Endodermal cell (in vitro differentiated cells): ENCODE data around the gene COLEC12. TPM values are rescaled to one million over a fixed set of nuclear protein-coding genes. Genes with fewer than 3 reads are reported as not detected.
A peak's percentile ranks its signal among the peaks of the same experiment; 100 is the strongest.

ENCODE experiments used
- DNase-seq: peaks from one replicate; pipeline ENCODE4 v3.0.0-alpha.2; 2017
- H3K27ac ChIP-seq: 2 replicates; pipeline ENCODE4 v1.5.1; 2013; ENCODE audit warnings: mild to moderate bottlenecking, low read depth, low read length, moderate library complexity
- H3K27me3 ChIP-seq: 2 replicates; pipeline ENCODE4 v1.6.1; 2013; ENCODE audit warnings: mild to moderate bottlenecking, low read length, moderate library complexity; ENCODE audit not compliant: insufficient read depth, control insufficient read depth, poor library complexity, severe bottlenecking
- H3K36me3 ChIP-seq: 2 replicates; pipeline ENCODE4 v1.7.0; 2013; ENCODE audit warnings: mild to moderate bottlenecking, low read length, moderate library complexity; ENCODE audit not compliant: control insufficient read depth, insufficient read depth
- H3K4me1 ChIP-seq: one replicate; pipeline ENCODE4 v1.7.0; 2013; ENCODE audit warnings: low read length; ENCODE audit not compliant: control insufficient read depth, insufficient read depth
- H3K4me3 ChIP-seq: 2 replicates; pipeline ENCODE4 v1.5.1; 2013; ENCODE audit warnings: mild to moderate bottlenecking, low read length, moderate library complexity
- H3K9ac ChIP-seq: 2 replicates; pipeline ENCODE4 v1.6.1; 2013; ENCODE audit warnings: mild to moderate bottlenecking, low read length, moderate library complexity; ENCODE audit not compliant: poor library complexity, severe bottlenecking; ENCODE audit errors: extremely low read depth
- H3K9me3 ChIP-seq: 2 replicates; pipeline ENCODE4 v1.6.1; 2013; ENCODE audit warnings: mild to moderate bottlenecking, low read length, moderate library complexity; ENCODE audit not compliant: control insufficient read depth
- H3K27ac Mint-ChIP-seq: 2 replicates; pipeline ENCODE4 v1.8.0; 2020; ENCODE audit warnings: mixed read lengths
- H3K27me3 Mint-ChIP-seq: 2 replicates; pipeline ENCODE4 v1.8.0; 2021; ENCODE audit warnings: mild to moderate bottlenecking, mixed read lengths; ENCODE audit not compliant: insufficient read depth
- H3K36me3 Mint-ChIP-seq: 2 replicates; pipeline ENCODE4 v1.8.0; 2020; ENCODE audit warnings: low read depth, mixed read lengths
- H3K4me1 Mint-ChIP-seq: 2 replicates; pipeline ENCODE4 v1.8.0; 2020; ENCODE audit warnings: mixed read lengths
- H3K4me3 Mint-ChIP-seq: 2 replicates; pipeline ENCODE4 v1.8.0; 2020; ENCODE audit warnings: mild to moderate bottlenecking, moderate library complexity, mixed read lengths
- H3K9me3 Mint-ChIP-seq: 2 replicates; pipeline ENCODE4 v1.8.0; 2020; ENCODE audit warnings: mild to moderate bottlenecking, mixed read lengths
- WGBS, 2 experiments: methylation state at CpG; one replicate each; pipeline versions ENCODE4 v1.1.5 to v1.1.7; 2013; ENCODE audit warnings: missing lambda C conversion rate in 2 of 2, mixed read lengths in 1 of 2; ENCODE audit not compliant: insufficient coverage in 1 of 2, insufficient read length in 1 of 2; 5-methylcytosine and 5-hydroxymethylcytosine counted together
- total RNA-seq, 2 donors: library from RNA; stranded (reverse); fragmentation: NEBNext Ultra II Directional in 1 of 2; extraction: Animal tissue kit (Norgen Biotek cat#: 25700) in 1 of 2; gene quantifications; 2 replicates in 1 of 2; 3 replicates in 1 of 2; pipeline ENCODE4 v1.2.1, GENCODE V29; 2021
- TF ChIP-seq, protein P1 (sequence below): fragments of 200-600 bp; sonication (generic); conservative IDR thresholded peaks from 2 replicates; pipeline ENCODE4 v1.5.0; 2021; ENCODE audit warnings: antibody characterized with exemption, mild to moderate bottlenecking

COLEC12 gene
- total RNA-seq, 2 donors from 2014 or later, result 123 TPM

- H3K27ac ChIP-seq, result no peak overlapping the region
- Mint-ChIP-seq H3K4me3 (no peak overlapping the region), H3K27ac (no peak overlapping the region), H3K4me1 (peaks cover 12% of the 10 kb centered on the region), H3K9me3 (no peaks in the 10 kb centered on the region), H3K27me3 (no peaks in the 10 kb centered on the region), H3K36me3 (peaks cover 2% of the 10 kb centered on the region)
- H3K27me3 ChIP-seq, result no peaks in the 10 kb centered on the region
- TF ChIP-seq, protein P1, sequence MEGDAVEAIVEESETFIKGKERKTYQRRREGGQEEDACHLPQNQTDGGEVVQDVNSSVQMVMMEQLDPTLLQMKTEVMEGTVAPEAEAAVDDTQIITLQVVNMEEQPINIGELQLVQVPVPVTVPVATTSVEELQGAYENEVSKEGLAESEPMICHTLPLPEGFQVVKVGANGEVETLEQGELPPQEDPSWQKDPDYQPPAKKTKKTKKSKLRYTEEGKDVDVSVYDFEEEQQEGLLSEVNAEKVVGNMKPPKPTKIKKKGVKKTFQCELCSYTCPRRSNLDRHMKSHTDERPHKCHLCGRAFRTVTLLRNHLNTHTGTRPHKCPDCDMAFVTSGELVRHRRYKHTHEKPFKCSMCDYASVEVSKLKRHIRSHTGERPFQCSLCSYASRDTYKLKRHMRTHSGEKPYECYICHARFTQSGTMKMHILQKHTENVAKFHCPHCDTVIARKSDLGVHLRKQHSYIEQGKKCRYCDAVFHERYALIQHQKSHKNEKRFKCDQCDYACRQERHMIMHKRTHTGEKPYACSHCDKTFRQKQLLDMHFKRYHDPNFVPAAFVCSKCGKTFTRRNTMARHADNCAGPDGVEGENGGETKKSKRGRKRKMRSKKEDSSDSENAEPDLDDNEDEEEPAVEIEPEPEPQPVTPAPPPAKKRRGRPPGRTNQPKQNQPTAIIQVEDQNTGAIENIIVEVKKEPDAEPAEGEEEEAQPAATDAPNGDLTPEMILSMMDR, result no peak
- WGBS, 2 experiments, result 90% methylated on average over 2 of the region's 3 CpGs; no CpG with 5 or more reads in 1 of the 2 experiments
- peaks cover 3% of the 10 kb centered on the region for H3K4me1 ChIP-seq
- H3K9me3 ChIP-seq, result no peaks in the 10 kb centered on the region
- peaks cover 37% of the 10 kb centered on the region for H3K36me3 ChIP-seq
- H3K4me3 ChIP-seq, result no peak overlapping the region
- DNase-seq, result peak; percentile 48
- H3K9ac ChIP-seq, result no peak overlapping the region
Measured at GRCh38 chr18:420661-421246, 79.7 kb downstream of the COLEC12 start.

GRCh38 chr18:419541-420175 lies 80.8 kb downstream of the COLEC12 start:
- no peak overlapping the region for H3K27ac ChIP-seq
- no peak overlapping the region for H3K4me3 Mint-ChIP-seq
- TF ChIP-seq, protein P1, result no peak
- H3K9me3 Mint-ChIP-seq, result no peaks in the 10 kb centered on the region
- H3K27me3 ChIP-seq, result no peaks in the 10 kb centered on the region
- no peak overlapping the region for H3K4me3 ChIP-seq
- peaks cover 31% of the 10 kb centered on the region for H3K36me3 ChIP-seq
- peaks cover 12% of the 10 kb centered on the region for H3K4me1 Mint-ChIP-seq
- no peak for DNase-seq
- no peaks in the 10 kb centered on the region for H3K9me3 ChIP-seq
- peaks cover 2% of the 10 kb centered on the region for H3K36me3 Mint-ChIP-seq
- H3K27me3 Mint-ChIP-seq, result no peaks in the 10 kb centered on the region
- WGBS, 2 experiments, result 92 to 100% methylated on average over 1 to 5 of the region's 5 CpGs
- no peak overlapping the region for H3K9ac ChIP-seq
- no peak overlapping the region for H3K27ac Mint-ChIP-seq
- H3K4me1 ChIP-seq, result no peaks in the 10 kb centered on the region

DNA sequence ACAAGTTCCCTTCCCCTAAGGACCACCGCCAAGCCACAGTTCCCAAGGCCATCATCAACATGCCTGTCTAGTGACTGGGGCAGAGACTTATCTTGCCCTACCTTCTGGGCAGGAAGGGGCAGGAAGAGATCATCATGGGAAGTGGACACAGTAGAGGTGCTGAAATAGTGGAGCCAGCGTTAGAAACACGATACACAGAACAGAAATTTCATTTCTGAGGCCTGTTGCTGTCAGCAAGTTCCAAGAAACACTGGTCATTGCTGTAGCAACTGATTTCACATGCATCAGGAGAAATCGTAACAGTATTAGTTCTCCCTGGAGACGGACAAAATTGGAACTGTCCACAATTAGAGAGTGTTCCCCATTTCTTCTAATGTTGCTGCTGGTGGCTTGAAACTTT lies 83.0 kb downstream of the COLEC12 start:
- Histone ChIP-seq H3K9ac (no peak overlapping the region), H3K36me3 (peaks cover 29% of the 10 kb centered on the region), H3K9me3 (no peaks in the 10 kb centered on the region), H3K27me3 (no peaks in the 10 kb centered on the region), H3K4me3 (no peak overlapping the region), H3K4me1 (no peaks in the 10 kb centered on the region), H3K27ac (no peak overlapping the region)
- Mint-ChIP-seq H3K27ac (no peak overlapping the region), H3K4me3 (no peak overlapping the region), H3K36me3 (peaks cover 9% of the 10 kb centered on the region), H3K4me1 (peaks cover 12% of the 10 kb centered on the region), H3K27me3 (no peaks in the 10 kb centered on the region), H3K9me3 (no peaks in the 10 kb centered on the region)
- TF ChIP-seq, protein P1, result no peak
- no peak for DNase-seq
- WGBS, 2 experiments, result 99 to 100% methylated on average over 4 to 5 of the region's 5 CpGs
